Measurements from ENCODE around the gene WDR41. TPM values are rescaled to one million over a fixed set of nuclear protein-coding genes. Genes with fewer than 3 reads are reported as not detected.

The WDR41 gene
- total RNA-seq, 1 experiment from 2014 or later, result 39.8 TPM

- Mint-ChIP-seq H3K4me1 (peaks cover 4% of the 10 kb centered on the region), H3K36me3 (no peaks in the 10 kb centered on the region)
Observed at GRCh38 chr5:77390795-77391194, 101.3 kb downstream of the WDR41 start.

GRCh38 chr5:77390221-77390620 lies 101.9 kb downstream of the WDR41 start:
- POLR2A ChIA-PET, result no interaction called here
- CTCF ChIA-PET, result no interaction called here
- TF ChIP-seq ZNF396 (CRISPR knock-in tag; IDR thresholded peaks at IDR 0.05; ENCODE audit: borderline replicate concordance) (no peak), NFATC4 (CRISPR knock-in tag; IDR thresholded peaks at IDR 0.05) (no peak), CREB1 (CRISPR knock-in tag; IDR thresholded peaks at IDR 0.05) (no peak), MXD4 (CRISPR knock-in tag; IDR thresholded peaks at IDR 0.05; ENCODE audit: borderline replicate concordance) (no peak), CTCF (IDR thresholded peaks at IDR 0.05) (no peak)
- TF ChIP-seq, protein P1, sequence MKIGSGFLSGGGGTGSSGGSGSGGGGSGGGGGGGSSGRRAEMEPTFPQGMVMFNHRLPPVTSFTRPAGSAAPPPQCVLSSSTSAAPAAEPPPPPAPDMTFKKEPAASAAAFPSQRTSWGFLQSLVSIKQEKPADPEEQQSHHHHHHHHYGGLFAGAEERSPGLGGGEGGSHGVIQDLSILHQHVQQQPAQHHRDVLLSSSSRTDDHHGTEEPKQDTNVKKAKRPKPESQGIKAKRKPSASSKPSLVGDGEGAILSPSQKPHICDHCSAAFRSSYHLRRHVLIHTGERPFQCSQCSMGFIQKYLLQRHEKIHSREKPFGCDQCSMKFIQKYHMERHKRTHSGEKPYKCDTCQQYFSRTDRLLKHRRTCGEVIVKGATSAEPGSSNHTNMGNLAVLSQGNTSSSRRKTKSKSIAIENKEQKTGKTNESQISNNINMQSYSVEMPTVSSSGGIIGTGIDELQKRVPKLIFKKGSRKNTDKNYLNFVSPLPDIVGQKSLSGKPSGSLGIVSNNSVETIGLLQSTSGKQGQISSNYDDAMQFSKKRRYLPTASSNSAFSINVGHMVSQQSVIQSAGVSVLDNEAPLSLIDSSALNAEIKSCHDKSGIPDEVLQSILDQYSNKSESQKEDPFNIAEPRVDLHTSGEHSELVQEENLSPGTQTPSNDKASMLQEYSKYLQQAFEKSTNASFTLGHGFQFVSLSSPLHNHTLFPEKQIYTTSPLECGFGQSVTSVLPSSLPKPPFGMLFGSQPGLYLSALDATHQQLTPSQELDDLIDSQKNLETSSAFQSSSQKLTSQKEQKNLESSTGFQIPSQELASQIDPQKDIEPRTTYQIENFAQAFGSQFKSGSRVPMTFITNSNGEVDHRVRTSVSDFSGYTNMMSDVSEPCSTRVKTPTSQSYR (CRISPR knock-in tag; IDR thresholded peaks at IDR 0.05), result no peak
- Mint-ChIP-seq H3K4me3 (no peak overlapping the region), H3K27me3 (ENCODE audit: low read depth) (no peaks in the 10 kb centered on the region; the same call in 1 of the 2 replicates), H3K4me1 (0 out of 2 replicates have a peak, but pooled peaks cover 2% of the 10 kb centered on the region), H3K27ac (no peak overlapping the region), H3K9me3 (peaks cover 10% of the 10 kb centered on the region), H3K36me3 (no peaks in the 10 kb centered on the region)
- ATAC-seq (no peak), DNase-seq (ENCODE audit: low spot score) (no peak)

More at GRCh38 chr5:77390795-77391194, 101.3 kb downstream of the WDR41 start:
- Mint-ChIP-seq H3K27me3 (ENCODE audit: low read depth) (no peaks in the 10 kb centered on the region; the same call in 1 of the 2 replicates), H3K4me3 (no peak overlapping the region), H3K27ac (no peak overlapping the region), H3K9me3 (peaks cover 10% of the 10 kb centered on the region)
- POLR2A ChIA-PET, result no interaction called here
- TF ChIP-seq ZNF219 (CRISPR knock-in tag; IDR thresholded peaks at IDR 0.05; ENCODE audit: borderline replicate concordance) (no peak), PREB (CRISPR knock-in tag; IDR thresholded peaks at IDR 0.05; ENCODE audit: borderline replicate concordance) (no peak), OVOL2 (CRISPR knock-in tag; IDR thresholded peaks at IDR 0.05; ENCODE audit: borderline replicate concordance) (no peak), NR2C2 (CRISPR knock-in tag; IDR thresholded peaks at IDR 0.05) (no peak), ZSCAN18 (CRISPR knock-in tag; IDR thresholded peaks at IDR 0.05) (no peak), IRF1 (CRISPR knock-in tag; IDR thresholded peaks at IDR 0.05) (no peak), AFF4 (CRISPR knock-in tag; IDR thresholded peaks at IDR 0.05; ENCODE audit: borderline replicate concordance) (no peak)
- TF ChIP-seq, protein P2, sequence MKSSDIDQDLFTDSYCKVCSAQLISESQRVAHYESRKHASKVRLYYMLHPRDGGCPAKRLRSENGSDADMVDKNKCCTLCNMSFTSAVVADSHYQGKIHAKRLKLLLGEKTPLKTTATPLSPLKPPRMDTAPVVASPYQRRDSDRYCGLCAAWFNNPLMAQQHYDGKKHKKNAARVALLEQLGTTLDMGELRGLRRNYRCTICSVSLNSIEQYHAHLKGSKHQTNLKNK (CRISPR knock-in tag; IDR thresholded peaks at IDR 0.05), result no peak
- TF ChIP-seq, protein P3, sequence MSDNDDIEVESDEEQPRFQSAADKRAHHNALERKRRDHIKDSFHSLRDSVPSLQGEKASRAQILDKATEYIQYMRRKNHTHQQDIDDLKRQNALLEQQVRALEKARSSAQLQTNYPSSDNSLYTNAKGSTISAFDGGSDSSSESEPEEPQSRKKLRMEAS (CRISPR knock-in tag; IDR thresholded peaks at IDR 0.05), result no peak
- DNase-seq (ENCODE audit: low spot score) (no peak), ATAC-seq (no peak)
- CTCF ChIA-PET, result no interaction called here
